HepG2 (cell line): ENCODE data around the gene MYCBP2. TPM values are rescaled to one million over a fixed set of nuclear protein-coding genes. Genes with fewer than 3 reads are reported as not detected.

Experiments used
- ARID2 ChIP-seq: sonication (generic); formaldehyde crosslinking; IDR thresholded peaks from 2 replicates; pipeline ENCODE4 v1.8.1; 2022; ENCODE audit warnings: mild to moderate bottlenecking, missing genetic modification reagents, borderline replicate concordance
- BCLAF1 ChIP-seq: fragments of 450-650 bp; IDR thresholded peaks from 2 replicates; pipeline ENCODE4 v1.6.1; 2017; ENCODE audit warnings: mild to moderate bottlenecking
- ETV5 ChIP-seq: IDR thresholded peaks from 2 replicates; pipeline ENCODE4 v1.6.1; 2018; ENCODE audit warnings: missing biosample characterization, missing genetic modification reagents, inconsistent platforms, borderline replicate concordance
- FOXK1 ChIP-seq: sonication (generic); formaldehyde crosslinking; IDR thresholded peaks from 2 replicates; pipeline ENCODE4 v1.4.0; 2020; ENCODE audit warnings: low read depth, missing genetic modification reagents, borderline replicate concordance
- HMGXB4 ChIP-seq, 2 experiments: sonication (generic) in 1 of 2; formaldehyde crosslinking in 1 of 2; IDR thresholded peaks; 2 replicates each; pipeline versions ENCODE4 v1.4.0 to v1.6.1; 2018 to 2020; ENCODE audit warnings: missing genetic modification reagents in 2 of 2, borderline replicate concordance in 1 of 2, low read depth in 1 of 2, mild to moderate bottlenecking in 1 of 2, missing biosample characterization in 1 of 2
- HNRNPH1 ChIP-seq: fragments of 200-400 bp; formaldehyde crosslinking; optimal IDR thresholded peaks from 2 replicates; pipeline ENCODE3; 2017; ENCODE audit warnings: mild to moderate bottlenecking, low read depth, low read length
- HNRNPLL ChIP-seq: fragments of 200-400 bp; formaldehyde crosslinking; IDR thresholded peaks from 2 replicates; pipeline ENCODE4 v1.6.1; 2017; ENCODE audit warnings: mild to moderate bottlenecking, low read depth, low read length; ENCODE audit not compliant: poor library complexity, severe bottlenecking
- KDM1A ChIP-seq: IDR thresholded peaks from 2 replicates; pipeline ENCODE4 v1.6.1; 2016; ENCODE audit warnings: missing compliant biosample characterization
- MLXIP ChIP-seq: sonication (generic); formaldehyde crosslinking; IDR thresholded peaks from 2 replicates; pipeline ENCODE4 v1.9.0; 2021; ENCODE audit warnings: missing genetic modification reagents, borderline replicate concordance
- MYC ChIP-seq: sonication (generic); formaldehyde crosslinking; IDR thresholded peaks from 2 replicates; pipeline ENCODE4 v1.9.0; 2021; ENCODE audit warnings: missing genetic modification reagents, borderline replicate concordance
- PLSCR1 ChIP-seq: sonication (generic); formaldehyde crosslinking; IDR thresholded peaks from 2 replicates; pipeline ENCODE4 v1.5.0; 2020; ENCODE audit warnings: missing genetic modification reagents, mild to moderate bottlenecking, borderline replicate concordance
- RXRB ChIP-seq: IDR thresholded peaks from 2 replicates; pipeline ENCODE4 v1.6.1; 2016; ENCODE audit warnings: borderline replicate concordance, missing genetic modification reagents, missing compliant biosample characterization
- STAT6 ChIP-seq: sonication (generic); formaldehyde crosslinking; IDR thresholded peaks from 2 replicates; pipeline ENCODE4 v1.4.0; 2020; ENCODE audit warnings: missing genetic modification reagents, mild to moderate bottlenecking, borderline replicate concordance
- ZBTB7A ChIP-seq: sonication (generic); formaldehyde crosslinking; IDR thresholded peaks from 2 replicates; pipeline ENCODE4 v1.8.0; 2022; ENCODE audit warnings: mild to moderate bottlenecking, missing genetic modification reagents
- ZC3H13 ChIP-seq: sonication (generic); formaldehyde crosslinking; IDR thresholded peaks from 2 replicates; pipeline ENCODE4 v1.8.1; 2023; ENCODE audit warnings: mild to moderate bottlenecking, missing genetic modification reagents, moderate library complexity
- ZNF264 ChIP-seq: sonication (generic); formaldehyde crosslinking; IDR thresholded peaks from 2 replicates; pipeline ENCODE4 v1.4.0; 2020; ENCODE audit warnings: missing genetic modification reagents
- polyA plus RNA-seq, 8 experiments: library from polyadenylated mRNA; depleted of rRNA in 3 of 8; stranded (reverse) in 7 of 8; unstranded in 1 of 8; fragments of >200 nt; fragmentation: Illumina TruSeq in 4 of 8; extraction: Trizol in 4 of 8; gene quantifications; 2 replicates each; pipeline versions ENCODE4 v1.2.1 to v1.2.3, GENCODE V29; 2011 to 2016; ENCODE audit warnings: low read depth in 4 of 8, missing spikeins in 1 of 8, mixed read lengths in 1 of 8; ENCODE audit not compliant: insufficient read depth in 1 of 8
- total RNA-seq, 5 experiments: library from RNA; depleted of rRNA; stranded (reverse); fragments of >200 nt; fragmentation: Illumina TruSeq; extraction: Trizol; gene quantifications; 2 replicates each; pipeline ENCODE4 v1.2.3, GENCODE V29; 2016; ENCODE audit warnings: low read depth in 1 of 5

MYCBP2 gene
- total and polyA plus RNA-seq, 2 of the 13 experiments (the other 11 are each of a cell fraction or from before 2014, with no cell fraction given) = 16.3 to 35.3 TPM

GRCh38 chr13:77329133-77329910 is 2.4 kb upstream of the MYCBP2 start (continued):
- TF ChIP-seq MLXIP (CRISPR knock-in tag) (0 out of 2 replicates have a peak, but pooled peaks have one; percentile 20), HNRNPH1 (no peak), FOXK1 (CRISPR knock-in tag) (no peak), KDM1A (CRISPR knock-in tag) (no peak), STAT6 (CRISPR knock-in tag) (no peak), BCLAF1 (no peak), PLSCR1 (CRISPR knock-in tag) (no peak), ARID2 (CRISPR knock-in tag) (no peak), MYC (CRISPR knock-in tag) (peak; percentile 77), ZC3H13 (CRISPR knock-in tag) (0 out of 2 replicates have a peak, but pooled peaks have one; percentile 35), ZBTB7A (CRISPR knock-in tag) (peak; percentile 56; the same call in 1 of the 2 replicates), HNRNPLL (peak; percentile 78), RXRB (CRISPR knock-in tag) (peak; percentile 60), ETV5 (CRISPR knock-in tag) (no peak; the same call in 1 of the 2 replicates), HMGXB4 (CRISPR knock-in tag; IDR thresholded peaks at IDR 0.05; ENCODE audit: borderline replicate concordance in 1 of 2, low read depth in 1 of 2) (peak; percentile 52 to 53; a peak in 2 of 4 replicates), ZNF264 (CRISPR knock-in tag) (0 out of 2 replicates have a peak, but pooled peaks have one; percentile 24)
